Occipital lobe (tissue), 2 donors: ENCODE data around the gene GRID2. TPM values are rescaled to one million over a fixed set of nuclear protein-coding genes. Genes with fewer than 3 reads are reported as not detected.

ENCODE experiments used
- DNase-seq: peaks from one replicate; lab custom pipeline; 2025; lab: John Stamatoyannopoulos, UW
- total RNA-seq: library from RNA; depleted of rRNA; stranded (reverse); fragments of >200 nt; gene quantifications from one replicate; pipeline ENCODE4 v1.2.3, GENCODE V29; 2014

GRID2 gene
- total RNA-seq, 1 donor from 2014 or later: 21.8 TPM

DNA sequence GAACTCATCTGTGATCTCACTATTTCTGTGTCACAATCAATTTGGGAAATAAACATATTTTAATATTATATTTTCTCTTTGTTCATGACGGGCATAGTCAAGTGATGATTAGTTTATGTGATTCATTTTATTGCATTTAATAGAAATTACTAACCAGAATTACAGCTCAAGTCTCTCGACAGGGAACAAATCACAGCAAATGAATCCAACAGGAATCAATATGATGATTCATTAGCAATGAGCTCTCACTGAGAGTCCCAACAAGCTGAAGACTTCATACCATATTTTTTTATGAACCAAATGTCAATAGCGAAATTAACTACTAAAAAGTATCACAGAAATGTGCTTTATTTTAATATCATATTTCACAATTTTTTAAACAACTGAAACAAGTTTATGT, 649.7 kb downstream of the GRID2 start:
- DNase-seq: no peak

GRCh38 chr4:92961881-92962280, 658.1 kb downstream of the GRID2 start:
- no peak for DNase-seq

DNA sequence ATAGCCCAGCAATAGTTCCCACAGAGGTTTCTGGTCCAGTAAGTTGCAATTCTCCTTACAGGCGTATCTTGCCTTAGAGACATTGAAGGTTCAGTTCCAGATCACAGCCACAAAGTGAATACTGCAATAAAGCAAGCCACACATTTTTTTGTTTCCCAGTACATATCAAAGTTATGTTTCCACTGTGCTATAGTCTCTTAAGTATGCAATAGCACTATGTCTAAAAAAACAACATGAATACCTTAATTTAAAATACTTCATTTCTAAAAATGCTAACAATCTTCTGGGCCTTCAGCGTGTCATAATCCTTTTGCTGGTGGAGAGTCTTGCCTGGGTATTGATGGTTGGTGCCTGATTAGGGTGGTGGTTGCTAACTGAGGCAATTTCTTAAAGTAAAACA, 659.1 kb downstream of the GRID2 start:
- DNase-seq: no peak

DNA sequence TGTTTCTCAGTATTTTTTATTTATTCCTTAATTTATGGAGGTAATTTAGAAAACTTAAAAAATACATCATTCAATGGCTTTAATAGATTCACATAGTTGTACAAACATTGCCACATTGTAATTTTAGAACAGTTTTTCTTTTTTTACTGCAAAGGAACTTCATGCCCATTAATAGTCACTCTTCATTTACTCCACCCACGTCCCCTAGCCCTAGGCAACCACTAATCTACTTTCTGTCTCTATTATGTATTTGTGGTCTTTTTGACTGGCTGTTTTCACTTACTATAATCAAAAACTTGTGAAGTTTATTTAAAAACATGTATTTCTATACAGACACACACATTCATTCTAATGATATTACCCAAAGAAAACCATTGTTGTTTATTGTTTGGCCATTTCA, 664.8 kb downstream of the GRID2 start:
- DNase-seq: no peak

- no peak for DNase-seq
Observed at GRCh38 chr4:92968996-92969395, 665.2 kb downstream of the GRID2 start.

DNA sequence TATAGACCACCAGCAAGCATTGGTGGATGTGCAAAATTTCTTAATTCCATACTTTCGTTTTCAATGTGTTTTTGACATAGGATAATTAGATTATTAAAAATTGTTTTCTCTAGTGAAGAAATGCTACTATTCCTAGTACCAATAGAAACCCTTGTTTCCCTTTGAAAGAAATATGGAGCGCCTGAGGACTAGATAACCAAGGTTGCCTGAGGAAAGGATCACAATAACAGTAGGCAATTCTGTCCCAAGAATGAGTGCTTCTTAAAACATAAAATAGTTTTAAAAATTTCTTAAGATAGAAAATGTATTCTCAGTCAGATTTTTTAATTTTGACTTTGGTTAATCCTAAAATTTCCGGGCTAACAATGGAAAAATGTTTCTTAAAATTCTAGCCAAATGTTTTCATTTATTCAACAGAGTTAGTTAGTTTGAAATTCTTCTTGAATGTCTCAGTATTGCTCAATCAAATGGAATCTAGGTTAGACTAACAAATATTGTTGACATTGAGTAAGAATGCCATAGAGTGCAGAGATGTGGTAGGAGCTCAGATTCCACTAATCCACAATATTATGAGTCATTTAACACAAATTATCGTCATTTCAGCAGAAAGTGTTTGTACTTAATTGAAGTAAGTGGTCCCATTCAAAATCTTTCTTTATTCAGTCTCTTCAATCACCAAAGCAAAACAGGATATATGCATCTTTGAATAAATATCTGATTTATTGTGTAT, 666.0 kb downstream of the GRID2 start:
- no peak for DNase-seq

DNA sequence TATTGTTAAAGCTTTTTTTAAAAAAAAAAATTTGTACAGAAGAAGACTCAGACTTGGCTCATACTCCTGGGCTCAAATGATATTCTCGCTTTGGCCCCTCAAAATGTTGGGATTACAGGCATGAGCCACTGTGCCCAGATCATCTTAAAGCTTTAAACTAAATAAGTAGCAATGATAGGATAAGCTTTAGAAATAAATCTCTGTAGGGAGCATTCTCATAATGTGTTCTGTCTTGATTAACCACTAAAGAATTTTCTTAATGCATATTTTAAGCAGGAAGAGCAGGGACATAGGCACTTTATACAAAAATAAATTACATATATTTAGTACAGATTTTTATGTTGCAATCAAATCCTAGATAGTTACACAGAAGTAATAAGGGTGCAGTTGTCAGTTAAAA, 667.2 kb downstream of the GRID2 start:
- no peak for DNase-seq

- DNase-seq: no peak
Observed at GRCh38 chr4:92988301-92988700, 684.5 kb downstream of the GRID2 start.

- DNase-seq: no peak
Observed at GRCh38 chr4:92992758-92993157, 689.0 kb downstream of the GRID2 start.

DNA sequence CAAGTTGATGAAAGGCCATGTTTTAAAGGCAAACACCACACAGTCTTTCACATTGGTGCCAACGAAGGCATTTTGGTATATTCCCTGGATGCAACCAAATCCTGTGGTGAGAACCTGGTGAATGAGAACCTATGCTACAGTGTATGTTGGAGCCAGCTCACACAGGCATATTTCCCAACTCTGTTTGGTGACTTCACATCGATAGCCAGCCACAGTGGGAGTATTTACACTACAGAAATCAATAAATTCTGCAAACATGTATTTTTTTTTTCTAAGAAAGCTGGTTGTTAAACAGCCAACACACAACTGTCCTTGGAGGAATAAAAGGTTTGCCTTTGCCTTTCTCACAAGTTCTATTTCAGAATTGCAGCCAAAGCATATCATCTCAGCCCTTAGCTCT, 691.0 kb downstream of the GRID2 start:
- no peak for DNase-seq

- DNase-seq: no peak
Observed at GRCh38 chr4:92996533-92996932, 692.8 kb downstream of the GRID2 start.

DNA sequence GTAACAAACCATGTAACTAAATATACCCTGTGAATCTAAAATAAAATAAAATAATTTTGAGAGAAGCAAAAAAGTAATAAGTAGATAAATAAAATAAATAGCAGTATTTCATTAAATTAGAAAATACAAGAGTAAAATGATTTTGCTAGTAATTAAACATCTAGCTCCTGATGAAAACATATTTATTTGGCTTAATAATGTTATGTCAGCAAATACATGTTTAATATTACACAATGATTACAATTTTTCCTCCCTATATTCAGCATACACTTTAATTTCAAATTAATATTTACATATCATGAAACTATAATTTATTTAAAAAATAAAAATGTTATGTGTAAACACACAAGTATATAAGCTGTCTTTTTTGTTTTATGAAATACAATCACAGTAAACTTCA, 697.1 kb downstream of the GRID2 start:
- no peak for DNase-seq

- DNase-seq: no peak
Observed at GRCh38 chr4:93002240-93002639, 698.5 kb downstream of the GRID2 start.

DNA sequence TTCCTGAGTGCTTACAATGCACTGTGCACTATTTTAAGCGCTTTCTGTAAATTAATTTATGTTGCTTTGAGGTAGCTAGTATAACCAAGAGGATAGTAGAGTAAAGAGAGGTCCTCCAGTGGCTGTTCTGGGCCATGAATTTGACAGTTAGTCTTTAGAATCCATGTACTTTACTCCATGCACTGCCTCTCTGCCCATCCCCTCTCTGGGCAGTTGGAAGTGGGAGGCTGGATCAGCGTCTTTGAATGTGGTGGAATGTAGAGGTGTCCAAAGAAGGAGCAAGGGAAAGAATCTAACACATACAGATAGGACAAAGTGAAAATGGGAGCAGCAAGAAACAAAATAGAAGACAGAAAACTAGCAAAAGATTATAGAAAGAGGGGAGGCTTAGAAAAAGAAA, 712.6 kb downstream of the GRID2 start:
- no peak for DNase-seq

DNA sequence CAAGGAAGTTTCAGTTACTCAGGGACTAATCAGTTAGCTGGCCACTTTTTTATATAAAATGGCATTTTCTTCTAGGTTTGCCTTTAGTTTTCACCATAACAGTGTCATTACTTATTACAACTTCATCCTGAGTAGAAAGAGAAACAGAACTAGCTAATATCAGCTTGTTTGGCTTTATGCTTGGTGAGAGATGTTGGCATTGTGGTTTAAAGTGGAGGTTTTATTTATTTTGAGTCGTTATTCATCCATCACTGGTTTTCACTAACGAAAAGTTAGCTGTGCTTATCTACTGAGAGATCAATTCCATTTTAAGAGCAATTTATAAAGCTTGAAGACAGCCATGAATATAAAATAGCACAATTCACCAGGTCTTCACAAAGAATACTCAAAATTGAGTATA, 714.5 kb downstream of the GRID2 start:
- DNase-seq: no peak

- DNase-seq: no peak
Observed at GRCh38 chr4:93018806-93019205, 715.0 kb downstream of the GRID2 start.

DNA sequence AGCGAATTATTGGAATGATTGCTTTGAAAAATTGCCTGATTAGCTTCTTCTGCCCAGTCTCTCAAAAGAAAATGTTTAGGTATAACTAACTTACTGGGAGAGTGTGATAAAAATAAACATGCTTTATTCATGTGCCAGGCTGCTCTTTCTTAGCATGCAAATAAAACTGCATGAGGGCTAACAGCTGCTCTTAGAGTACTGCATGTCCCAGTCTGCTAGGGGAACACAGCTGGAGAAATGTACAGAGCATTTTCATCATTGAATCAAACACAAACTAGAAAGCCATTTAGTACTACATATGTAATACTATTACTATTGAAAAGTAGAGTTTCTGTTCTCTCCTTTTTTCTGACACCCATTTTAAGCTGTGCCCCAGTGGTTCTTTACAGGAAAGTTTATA, 726.0 kb downstream of the GRID2 start:
- no peak for DNase-seq

DNA sequence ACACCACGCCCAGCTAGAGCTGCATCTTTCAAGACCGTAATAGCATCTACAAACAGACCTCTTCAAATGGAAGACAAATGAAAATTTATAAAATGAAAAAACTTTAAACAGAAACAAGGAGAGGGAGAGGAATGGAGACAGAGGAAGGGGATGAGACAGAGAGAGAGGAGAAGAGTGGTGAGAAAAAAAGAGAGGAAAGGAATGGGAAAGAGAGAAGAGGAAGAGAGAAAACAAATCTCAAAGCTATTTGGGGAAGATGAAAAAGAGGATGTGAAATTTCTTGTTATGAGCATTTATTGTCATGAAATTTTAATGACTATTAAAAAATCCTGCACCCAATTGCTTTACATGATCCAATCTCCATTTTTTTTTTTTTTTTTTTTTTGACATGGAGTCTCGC, 726.9 kb downstream of the GRID2 start:
- no peak for DNase-seq

DNA sequence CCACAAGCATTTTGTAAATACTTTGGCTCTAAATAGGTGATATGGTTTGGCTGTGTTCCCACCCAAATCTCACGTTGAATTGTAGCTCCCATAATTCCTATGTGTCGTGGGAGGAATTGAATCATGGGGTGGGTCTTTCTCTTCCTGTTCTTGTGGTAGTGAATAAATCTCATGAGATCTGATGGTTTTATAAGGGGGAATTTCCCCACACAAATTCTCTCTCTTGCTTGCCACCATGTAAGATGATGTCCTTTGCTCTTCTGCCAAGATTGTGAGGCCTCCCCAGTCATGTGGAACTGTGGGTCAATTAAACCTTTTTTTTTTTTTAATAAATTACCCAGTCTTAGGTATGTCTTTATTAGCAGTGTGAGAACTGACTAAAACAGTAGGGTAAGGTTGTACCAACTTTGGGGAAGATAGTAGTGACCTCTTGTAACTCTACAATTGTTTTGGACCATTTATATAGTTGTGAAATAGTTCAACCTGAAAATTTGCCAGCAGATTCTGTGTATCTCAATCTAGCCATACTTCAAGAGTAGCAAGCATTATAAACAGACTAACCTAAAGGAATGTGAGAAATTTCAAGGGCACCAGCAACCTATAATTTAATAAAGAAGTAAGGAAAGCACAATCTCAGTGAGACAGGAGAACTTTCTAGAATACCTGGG, 727.8 kb downstream of the GRID2 start:
- DNase-seq: no peak

DNA sequence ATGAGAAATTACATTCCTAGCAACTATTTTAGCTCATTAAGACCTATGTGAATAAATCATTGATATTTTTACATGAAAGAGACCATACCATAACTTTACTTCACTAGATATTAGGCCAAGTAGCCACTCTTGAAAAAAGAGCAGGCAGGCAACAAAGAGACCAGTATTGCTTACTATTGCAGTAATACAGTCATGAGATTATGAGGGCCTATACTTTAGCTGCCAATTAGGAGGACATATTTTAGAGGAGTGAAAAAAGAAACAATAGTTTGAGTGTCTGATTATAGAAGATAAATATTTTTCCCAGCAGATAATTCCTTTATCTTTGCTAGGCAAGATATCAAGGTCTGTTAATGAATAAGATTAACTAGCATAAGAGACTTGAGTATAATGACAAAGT, 739.0 kb downstream of the GRID2 start:
- DNase-seq: no peak

DNA sequence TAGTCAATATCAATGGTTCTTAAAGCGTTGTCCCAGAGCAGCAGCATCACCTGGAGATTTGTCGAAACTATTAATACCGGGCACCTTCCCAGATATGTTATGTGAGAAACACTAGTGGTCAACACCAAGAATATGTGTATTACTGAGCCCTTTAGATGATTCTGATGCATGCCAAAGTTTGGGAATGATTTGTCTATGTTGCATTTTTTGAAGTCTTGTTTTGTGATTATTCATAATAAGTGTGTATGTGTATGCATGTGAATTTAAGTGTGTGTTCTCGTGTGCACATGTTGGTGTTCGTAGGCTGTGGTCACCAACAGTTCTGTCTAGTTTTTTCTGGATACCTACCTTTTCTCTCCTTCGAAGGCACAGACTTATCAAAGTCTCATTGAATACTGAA, 749.4 kb downstream of the GRID2 start:
- DNase-seq: no peak

DNA sequence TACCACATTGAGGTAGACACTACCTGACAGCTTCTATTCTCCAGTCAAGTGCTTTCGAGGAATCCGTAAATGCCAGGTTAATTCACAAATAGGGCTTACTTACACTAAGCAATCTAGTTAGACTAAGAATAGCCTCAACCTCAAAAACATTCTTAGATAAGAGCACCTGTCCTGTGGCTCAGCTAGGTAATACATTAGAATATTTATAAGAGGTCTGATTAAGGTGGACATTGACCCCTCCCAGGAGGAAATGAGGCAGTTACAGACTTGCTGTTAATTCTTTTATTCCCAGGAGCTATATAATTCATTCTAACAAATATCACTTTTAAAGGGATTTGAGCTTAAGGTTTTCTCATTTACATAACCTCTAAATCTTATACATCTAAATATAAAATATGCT, 758.1 kb downstream of the GRID2 start:
- DNase-seq: no peak

DNA sequence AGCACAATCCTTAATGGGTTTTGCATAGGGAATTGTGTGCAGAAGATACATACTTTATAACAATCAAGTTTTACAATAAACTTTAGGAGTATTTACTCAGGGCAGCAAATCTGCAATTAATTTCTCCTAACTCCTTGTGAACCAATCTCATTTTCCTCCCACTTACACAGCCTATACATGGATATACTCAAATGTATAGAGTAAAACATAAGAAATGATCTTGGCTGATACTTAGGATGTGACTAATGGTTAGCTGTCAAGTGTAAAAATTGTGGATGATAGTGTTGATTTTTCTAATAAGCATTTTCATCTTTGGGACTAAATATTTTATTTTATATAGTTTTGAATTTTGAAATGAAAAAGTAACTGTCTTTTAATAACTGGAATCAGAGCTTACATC, 759.6 kb downstream of the GRID2 start:
- DNase-seq: no peak

DNA sequence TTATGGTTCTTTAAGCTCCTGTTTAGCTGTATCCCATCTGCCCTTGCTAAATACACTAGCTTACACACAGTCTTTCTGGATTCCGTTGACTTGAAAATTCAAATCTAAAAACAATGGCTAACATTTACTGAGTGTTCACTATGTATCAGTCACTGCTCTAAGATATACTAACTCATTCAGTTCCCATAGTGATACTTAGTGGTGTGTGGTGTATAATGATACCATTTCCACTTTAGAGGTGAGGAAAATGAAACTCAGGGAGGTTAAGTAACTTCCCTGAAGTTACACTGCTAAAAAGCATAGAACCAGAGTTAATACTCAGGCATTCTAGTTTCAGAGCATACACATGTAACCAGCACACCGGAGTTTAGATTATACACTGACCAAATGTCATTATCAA, 762.0 kb downstream of the GRID2 start:
- DNase-seq: no peak
